Astrocyte (in vitro differentiated cells and primary cell): Measurements from ENCODE around the gene GALNT17. TPM values are rescaled to one million over a fixed set of nuclear protein-coding genes. Genes with fewer than 3 reads are reported as not detected.

Experiments
- DNase-seq: peaks from one replicate; pipeline ENCODE4 v3.0.0-alpha.2; 2010; ENCODE audit warnings: low read depth
- FAIRE-seq: peaks from 2 replicates; lab custom pipeline; 2011; peaks lifted over from hg19 to GRCh38; lab: Jason Lieb, UNC
- H2AFZ ChIP-seq: 2 replicates; pipeline ENCODE4 v1.6.0; 2012; ENCODE audit warnings: low read depth, low read length, inconsistent platforms
- H3K27ac ChIP-seq: 2 replicates; pipeline ENCODE4 v1.5.1; 2011; ENCODE audit warnings: low read depth, low read length, inconsistent platforms
- H3K27me3 ChIP-seq: 2 replicates; pipeline ENCODE4 v1.6.0; 2011; ENCODE audit warnings: low read length, inconsistent platforms; ENCODE audit not compliant: insufficient read depth
- H3K36me3 ChIP-seq: 2 replicates; pipeline ENCODE4 v1.5.1; 2011; ENCODE audit warnings: low read length, inconsistent platforms; ENCODE audit not compliant: insufficient read depth
- H3K4me1 ChIP-seq: 2 replicates; pipeline ENCODE4 v1.5.1; 2011; ENCODE audit warnings: low read length, inconsistent platforms; ENCODE audit not compliant: insufficient read depth
- H3K4me2 ChIP-seq: 2 replicates; pipeline ENCODE4 v1.6.0; 2012; ENCODE audit warnings: low read length, inconsistent platforms
- H3K4me3 ChIP-seq: 2 replicates; pipeline ENCODE4 v1.5.1; 2011; ENCODE audit warnings: low read depth, mild to moderate bottlenecking, low read length, inconsistent platforms; ENCODE audit not compliant: insufficient read depth
- H3K79me2 ChIP-seq: 2 replicates; pipeline ENCODE4 v1.6.0; 2012; ENCODE audit warnings: mild to moderate bottlenecking, low read length, inconsistent platforms; ENCODE audit not compliant: insufficient read depth
- H3K9ac ChIP-seq: 2 replicates; pipeline ENCODE4 v1.6.0; 2012; ENCODE audit warnings: mild to moderate bottlenecking, low read length, inconsistent platforms
- H3K9me3 ChIP-seq: 2 replicates; pipeline ENCODE4 v1.5.1; 2012; ENCODE audit warnings: low read depth, mild to moderate bottlenecking, low read length, inconsistent platforms; ENCODE audit not compliant: insufficient read depth
- H4K20me1 ChIP-seq: 2 replicates; pipeline ENCODE4 v1.6.0; 2012; ENCODE audit warnings: low read length, inconsistent platforms; ENCODE audit not compliant: insufficient read depth
- H3K27ac Mint-ChIP-seq: one replicate; pipeline ENCODE4 v1.8.0; 2021; ENCODE audit warnings: mild to moderate bottlenecking, mixed read lengths; ENCODE audit not compliant: unreplicated experiment
- H3K27me3 Mint-ChIP-seq: one replicate; pipeline ENCODE4 v1.8.0; 2021; ENCODE audit warnings: low read depth, mixed read lengths; ENCODE audit not compliant: unreplicated experiment
- H3K36me3 Mint-ChIP-seq: one replicate; pipeline ENCODE4 v1.8.0; 2021; ENCODE audit warnings: low read depth, mixed read lengths; ENCODE audit not compliant: unreplicated experiment
- H3K4me1 Mint-ChIP-seq: one replicate; pipeline ENCODE4 v1.8.0; 2021; ENCODE audit warnings: low read depth, mixed read lengths; ENCODE audit not compliant: unreplicated experiment
- H3K4me3 Mint-ChIP-seq: one replicate; pipeline ENCODE4 v1.8.0; 2021; ENCODE audit warnings: mild to moderate bottlenecking, moderate library complexity, mixed read lengths; ENCODE audit not compliant: unreplicated experiment
- H3K9me3 Mint-ChIP-seq: one replicate; pipeline ENCODE4 v1.8.0; 2021; ENCODE audit warnings: mild to moderate bottlenecking, mixed read lengths; ENCODE audit not compliant: unreplicated experiment
- CTCF ChIP-seq: IDR thresholded peaks from 2 replicates; pipeline ENCODE4 v1.5.1; 2011; ENCODE audit warnings: low read depth, mild to moderate bottlenecking, inconsistent platforms, low read length, moderate library complexity; ENCODE audit not compliant: insufficient read depth
- EZH2 ChIP-seq: IDR thresholded peaks from 2 replicates; pipeline ENCODE4 v1.6.1; 2012; ENCODE audit warnings: mild to moderate bottlenecking, low read length, inconsistent platforms; ENCODE audit not compliant: insufficient read depth
- total RNA-seq: library from RNA; stranded (reverse); gene quantifications from 2 replicates; pipeline ENCODE4 v1.2.1, GENCODE V29; 2021

GALNT17 gene
- total RNA-seq, 1 donor from 2014 or later, result 7.8 TPM

- no peak overlapping the region for H3K27ac Mint-ChIP-seq
- H3K4me3 Mint-ChIP-seq, result no peak overlapping the region
- H3K36me3 Mint-ChIP-seq, result peaks cover 9% of the 10 kb centered on the region
- Histone ChIP-seq H3K27ac (no peak overlapping the region), H3K4me3 (no peak overlapping the region), H3K79me2 (no peaks in the 10 kb centered on the region), H2AFZ (no peak overlapping the region), H4K20me1 (no peaks in the 10 kb centered on the region), H3K4me2 (no peak overlapping the region), H3K36me3 (no peaks in the 10 kb centered on the region), H3K27me3 (no peaks in the 10 kb centered on the region), H3K4me1 (peaks cover 4% of the 10 kb centered on the region), H3K9ac (no peak overlapping the region), H3K9me3 (no peaks in the 10 kb centered on the region)
- peaks cover 4% of the 10 kb centered on the region for H3K9me3 Mint-ChIP-seq
- TF ChIP-seq CTCF (no peak), EZH2 (no peak)
- H3K4me1 Mint-ChIP-seq, result peaks cover 6% of the 10 kb centered on the region
- no peak for FAIRE-seq
- DNase-seq, result peak; percentile 19
- no peaks in the 10 kb centered on the region for H3K27me3 Mint-ChIP-seq
Observed at GRCh38 chr7:71429083-71429482, 297.1 kb downstream of the GALNT17 start.

- Histone ChIP-seq H3K27ac (no peak overlapping the region), H3K79me2 (no peaks in the 10 kb centered on the region), H3K4me1 (no peaks in the 10 kb centered on the region), H3K4me3 (no peak overlapping the region), H4K20me1 (no peaks in the 10 kb centered on the region), H3K9me3 (no peaks in the 10 kb centered on the region), H3K4me2 (no peak overlapping the region), H3K36me3 (no peaks in the 10 kb centered on the region), H2AFZ (no peak overlapping the region), H3K27me3 (no peaks in the 10 kb centered on the region), H3K9ac (no peak overlapping the region)
- no peaks in the 10 kb centered on the region for H3K4me1 Mint-ChIP-seq
- peaks cover 9% of the 10 kb centered on the region for H3K36me3 Mint-ChIP-seq
- DNase-seq, result no peak
- TF ChIP-seq EZH2 (no peak), CTCF (no peak)
- peaks cover 4% of the 10 kb centered on the region for H3K9me3 Mint-ChIP-seq
- no peak for FAIRE-seq
- H3K4me3 Mint-ChIP-seq, result no peak overlapping the region
- no peak overlapping the region for H3K27ac Mint-ChIP-seq
- no peaks in the 10 kb centered on the region for H3K27me3 Mint-ChIP-seq
Observed at GRCh38 chr7:71430246-71430645, 298.3 kb downstream of the GALNT17 start.

- Histone ChIP-seq H3K9me3 (no peaks in the 10 kb centered on the region), H3K4me2 (no peak overlapping the region), H3K4me3 (no peak overlapping the region), H3K27me3 (no peaks in the 10 kb centered on the region), H2AFZ (no peak overlapping the region), H3K36me3 (no peaks in the 10 kb centered on the region), H3K79me2 (no peaks in the 10 kb centered on the region), H3K9ac (no peak overlapping the region), H4K20me1 (no peaks in the 10 kb centered on the region), H3K27ac (no peak overlapping the region), H3K4me1 (no peaks in the 10 kb centered on the region)
- no peak for TF ChIP-seq CTCF
- TF ChIP-seq EZH2, result no peak
- Mint-ChIP-seq H3K4me3 (no peak overlapping the region), H3K27me3 (no peaks in the 10 kb centered on the region), H3K4me1 (peaks cover 11% of the 10 kb centered on the region), H3K9me3 (peaks cover 5% of the 10 kb centered on the region), H3K27ac (no peak overlapping the region), H3K36me3 (peaks cover 5% of the 10 kb centered on the region)
- DNase-seq, result no peak
- no peak for FAIRE-seq
Observed at GRCh38 chr7:71439321-71439720, 307.4 kb downstream of the GALNT17 start.
